A172 (cell line): Measurements from ENCODE around the gene FOLR3. TPM values are rescaled to one million over a fixed set of nuclear protein-coding genes. Genes with fewer than 3 reads are reported as not detected.
"Not testable (repeated sequence)": the region's sequence is repeated elsewhere in the genome, so short reads cannot be mapped to it uniquely, and the experiment has no call there.

Source experiments
- DNase-seq: peaks from one replicate; pipeline ENCODE4 v3.0.0-alpha.2; 2015; ENCODE audit warnings: low spot score
- total RNA-seq: library from RNA; depleted of rRNA; stranded (reverse); fragments of >200 nt; shearing (Covaris generic); gene quantifications from 2 replicates; pipeline ENCODE4 v1.2.3, GENCODE V29; 2014; rRNA removed

FOLR3 gene
- not detected in 2 replicates for total RNA-seq

DNA sequence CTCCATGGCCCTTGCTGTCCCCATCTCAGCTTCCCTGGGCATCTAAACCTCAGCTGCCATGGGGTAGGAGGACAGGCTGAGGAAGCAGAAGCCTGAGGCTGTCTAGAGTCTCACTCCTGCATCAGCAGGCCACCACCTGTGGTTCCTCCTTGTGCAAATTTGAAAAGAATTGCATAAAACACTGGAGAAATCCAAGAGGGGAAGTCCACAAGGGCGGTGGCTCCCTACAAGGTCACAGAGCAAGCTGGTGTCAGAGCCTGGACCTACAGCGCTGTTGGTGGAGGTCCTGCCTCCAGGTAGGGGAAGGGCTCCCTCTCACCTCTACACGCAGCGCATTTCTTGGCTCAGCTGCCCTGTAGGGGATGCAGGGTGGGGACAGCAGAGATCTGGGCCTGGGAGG is at the start of gene FOLR3:
TSS of gene FOLR3 (plus strand) at position 253 of the 400 bp plus-strand sequence. CDS start 228 bp downstream, outside the sequence.
- DNase-seq, result not testable (repeated sequence)

DNA sequence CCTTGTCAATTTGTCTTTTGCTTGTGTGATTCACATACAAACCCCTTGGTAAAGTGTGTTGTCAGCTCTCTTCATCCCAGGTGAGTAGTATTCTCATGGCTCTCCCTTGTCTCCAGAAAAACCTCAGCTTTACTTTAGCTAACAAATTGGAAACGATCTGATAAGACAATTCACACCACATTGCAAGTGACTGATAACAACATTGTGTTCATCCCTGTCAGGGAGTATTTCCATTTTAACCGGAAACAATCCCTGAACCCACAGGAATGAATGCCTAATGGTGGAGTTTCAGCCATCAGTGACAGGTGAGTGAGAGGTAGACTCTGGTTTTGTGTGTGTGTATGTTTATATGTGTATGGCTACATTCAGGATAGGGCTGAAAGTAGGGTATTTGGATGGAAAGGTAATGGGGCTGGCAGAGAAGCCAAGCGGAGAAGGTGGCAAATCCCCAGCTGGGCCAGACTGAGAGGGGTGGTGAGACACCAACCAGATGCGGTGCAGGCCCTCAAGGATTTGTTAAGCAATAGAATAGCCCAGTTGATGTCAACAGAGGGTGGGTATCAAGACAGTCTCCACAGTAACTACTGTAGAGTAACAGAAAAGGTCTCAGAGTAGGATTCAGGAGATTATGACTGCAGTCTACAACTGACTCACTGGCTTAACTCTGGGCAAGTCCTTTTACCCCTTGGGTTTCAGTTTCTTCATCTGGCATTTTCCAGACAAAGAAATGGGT is 47.3 kb upstream of the FOLR3 start:
- DNase-seq, result no peak

DNA sequence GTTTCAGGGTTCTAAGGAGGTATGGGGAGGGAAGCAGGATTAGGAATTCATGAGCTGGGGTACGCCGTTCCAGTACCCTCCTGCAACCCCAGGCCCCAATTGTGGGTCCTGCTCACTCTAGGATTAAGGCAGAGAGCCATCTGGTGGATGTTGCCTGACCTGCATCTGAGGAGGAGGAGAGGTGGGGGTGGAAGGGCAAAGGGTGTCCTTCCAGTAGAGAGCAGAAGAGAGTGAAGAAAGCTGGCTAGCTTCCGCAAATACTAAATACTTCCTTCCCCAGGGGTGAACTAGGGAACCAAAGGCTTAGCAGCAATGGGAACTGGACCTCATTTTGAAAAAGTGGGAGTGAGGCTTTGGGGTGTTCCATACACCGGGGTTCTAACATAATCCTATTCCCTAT is 44.2 kb upstream of the FOLR3 start:
- peak; percentile 55 for DNase-seq

DNA sequence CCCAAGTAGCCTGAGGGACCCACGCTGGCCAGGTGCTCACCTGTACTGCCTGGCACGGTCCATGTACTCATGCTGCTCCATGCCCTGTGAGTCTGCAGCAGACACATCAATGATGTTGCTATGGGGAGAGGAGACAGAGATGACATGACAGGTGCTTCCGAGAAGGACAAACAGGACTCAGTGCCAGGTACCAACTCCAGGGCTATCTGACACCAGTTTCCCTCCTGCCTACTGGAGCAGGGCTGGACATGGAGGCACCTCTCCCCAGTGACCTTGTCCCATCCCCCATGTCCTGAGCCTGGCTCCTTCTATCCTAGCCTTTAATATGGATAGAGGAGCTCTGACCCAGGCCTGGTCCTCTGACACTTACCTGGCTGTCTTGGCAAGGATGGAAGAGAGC is 36.8 kb upstream of the FOLR3 start:
- DNase-seq, result no peak

DNA sequence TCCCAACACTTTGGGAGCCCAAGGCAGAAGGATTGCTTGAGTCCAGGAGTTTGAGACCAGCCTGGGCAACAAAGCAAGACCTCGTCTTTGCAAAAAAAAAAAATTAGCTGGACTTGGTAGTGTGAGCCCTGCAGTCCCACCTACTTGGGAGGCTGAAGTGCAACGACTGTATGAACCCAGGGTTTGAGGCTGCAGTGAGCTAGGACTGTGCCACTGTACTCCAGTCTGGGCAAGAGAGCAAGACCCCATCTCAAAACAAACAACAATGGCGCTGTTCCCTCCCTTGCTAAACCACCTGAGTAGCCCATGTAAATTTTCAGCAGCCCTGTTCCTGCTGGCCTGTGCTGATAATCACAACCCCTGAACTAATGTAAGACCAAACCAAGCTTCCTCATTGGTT is 35.5 kb upstream of the FOLR3 start:
- no peak for DNase-seq

DNA sequence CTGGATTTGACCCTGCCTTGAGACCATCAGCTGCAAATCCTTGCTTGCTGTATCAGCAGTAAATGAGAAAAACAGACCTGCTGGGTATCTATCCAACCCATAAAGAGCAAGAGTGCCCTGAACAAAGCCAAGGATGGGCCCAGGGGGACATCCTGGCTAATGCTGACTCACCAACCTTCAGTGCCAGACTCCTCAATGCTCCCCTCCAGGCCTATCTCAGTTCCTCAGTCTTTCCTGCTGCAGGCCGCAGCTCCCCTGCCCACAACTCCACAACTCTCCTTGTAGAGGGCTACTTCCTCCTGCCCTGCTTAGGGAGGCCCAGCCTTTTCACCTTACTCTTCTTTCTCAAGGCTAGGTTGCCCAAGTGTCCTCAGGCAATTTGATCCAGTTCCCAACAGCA is 35.1 kb upstream of the FOLR3 start:
- no peak for DNase-seq

DNA sequence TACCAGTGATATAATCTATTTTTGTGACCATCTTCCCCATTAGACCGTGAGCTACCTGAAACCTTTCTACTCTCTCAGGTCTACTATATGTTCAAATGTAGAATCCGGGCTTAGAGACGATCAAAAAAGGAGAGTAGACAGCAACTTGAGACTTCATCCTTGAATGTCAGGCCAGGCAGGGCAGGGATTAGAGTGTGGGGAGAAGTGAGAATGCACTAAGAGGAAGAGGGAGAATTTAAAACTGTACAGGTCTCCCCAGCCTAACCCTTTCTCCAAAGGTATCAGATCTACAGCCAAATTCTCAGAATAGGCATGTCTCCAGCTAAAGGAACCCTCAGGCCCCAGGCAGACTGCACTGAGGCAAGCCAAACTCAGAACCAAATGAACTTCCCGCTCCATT is 33.4 kb upstream of the FOLR3 start:
- no peak for DNase-seq

DNA sequence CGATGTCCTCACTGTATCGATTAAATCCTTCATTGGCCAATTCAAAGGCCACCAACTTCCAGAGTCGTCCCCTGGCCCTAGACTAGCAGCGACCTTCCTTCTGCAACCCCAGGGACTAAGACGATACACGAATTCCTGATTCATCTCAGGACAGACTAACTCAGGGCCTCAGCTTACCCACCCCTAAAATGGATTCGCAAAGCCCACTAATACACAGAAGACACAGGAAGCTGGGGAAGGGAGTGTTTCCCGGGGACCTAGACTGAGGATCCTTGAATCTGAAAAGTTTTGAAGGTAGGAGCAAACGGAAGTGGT is 32.9 kb upstream of the FOLR3 start:
- DNase-seq, result no peak

DNA sequence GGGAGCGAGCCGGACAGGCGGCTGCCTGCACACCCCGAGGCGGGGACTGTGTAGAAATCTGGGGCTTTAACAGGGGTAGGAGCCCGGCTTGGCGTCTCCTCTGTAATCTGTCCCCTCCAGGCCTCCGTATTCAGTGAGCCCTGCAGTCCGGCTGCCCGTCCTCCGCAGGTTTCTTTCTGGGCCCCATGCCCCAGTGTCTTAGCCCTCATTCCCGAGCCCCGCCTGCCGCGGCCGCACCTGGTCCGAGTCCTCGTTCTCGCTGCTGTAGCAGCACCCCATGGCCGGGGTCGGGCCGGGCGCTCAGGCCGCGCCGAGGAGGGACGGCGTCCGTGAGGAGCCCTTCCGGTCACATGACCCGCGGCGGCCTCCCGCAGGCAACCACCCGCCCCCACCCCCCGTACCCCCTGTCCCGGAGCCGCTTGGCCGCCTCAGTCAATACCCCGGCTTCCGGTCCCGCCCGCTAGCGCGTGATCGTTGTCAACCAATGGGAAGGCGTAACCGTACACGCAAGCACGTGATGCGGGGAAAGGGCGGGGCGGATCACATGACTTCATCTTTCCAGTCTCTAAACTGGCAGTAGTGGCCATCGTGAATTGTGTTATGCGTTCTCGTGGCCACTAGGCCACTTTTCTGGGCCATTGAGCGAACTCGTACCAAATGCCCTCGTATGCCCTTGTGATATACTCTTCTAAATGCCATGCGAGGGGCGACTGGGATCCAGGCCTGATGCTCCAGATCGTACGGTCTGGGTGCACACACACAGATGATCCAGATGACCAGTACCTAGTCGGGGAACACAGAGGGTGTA is 32.4 kb upstream of the FOLR3 start, which contains the start of gene LAMTOR1:
TSS of gene LAMTOR1 (minus strand) at position 352 of the 808 bp plus-strand sequence. CDS start at position 279, 73 bp downstream.
- peak; percentile 98 for DNase-seq

DNA sequence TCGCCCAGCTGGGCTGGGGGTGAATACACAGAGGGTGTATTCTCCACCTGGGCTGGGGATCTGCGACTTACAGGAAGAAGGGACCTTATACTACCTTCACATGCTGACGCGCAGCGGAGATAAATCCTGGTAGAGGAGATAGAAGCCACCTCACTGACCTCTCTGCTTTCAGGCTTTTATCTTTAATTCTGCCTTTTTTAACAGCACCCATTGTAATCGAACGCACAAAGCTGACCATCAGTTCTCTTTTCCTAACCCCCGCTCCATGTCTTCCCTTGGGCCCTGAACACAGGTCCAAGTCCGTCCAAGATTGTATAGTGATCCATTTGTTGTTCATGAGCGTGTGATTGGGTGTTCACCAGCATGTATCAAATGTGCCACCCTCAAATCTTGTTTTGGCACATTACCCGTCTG is 31.8 kb upstream of the FOLR3 start:
- DNase-seq, result no peak

DNA sequence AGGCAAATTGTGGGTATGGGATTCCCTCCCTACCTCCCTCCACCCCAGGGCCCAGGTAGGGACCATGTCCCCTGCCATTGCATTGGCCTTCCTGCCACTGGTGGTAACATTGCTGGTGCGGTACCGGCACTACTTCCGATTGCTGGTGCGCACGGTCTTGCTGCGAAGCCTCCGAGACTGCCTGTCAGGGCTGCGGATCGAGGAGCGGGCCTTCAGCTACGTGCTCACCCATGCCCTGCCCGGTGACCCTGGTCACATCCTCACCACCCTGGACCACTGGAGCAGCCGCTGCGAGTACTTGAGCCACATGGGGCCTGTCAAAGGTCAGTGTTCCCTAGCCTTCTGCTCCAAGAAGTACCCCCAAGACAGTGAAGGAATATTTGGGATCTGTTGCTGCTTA is 29.6 kb upstream of the FOLR3 start, which contains the start of gene TOMT:
TSS of gene TOMT (plus strand) at position 37 of the 400 bp plus-strand sequence. CDS start at position 65, 28 bp downstream.
- DNase-seq, result no peak

DNA sequence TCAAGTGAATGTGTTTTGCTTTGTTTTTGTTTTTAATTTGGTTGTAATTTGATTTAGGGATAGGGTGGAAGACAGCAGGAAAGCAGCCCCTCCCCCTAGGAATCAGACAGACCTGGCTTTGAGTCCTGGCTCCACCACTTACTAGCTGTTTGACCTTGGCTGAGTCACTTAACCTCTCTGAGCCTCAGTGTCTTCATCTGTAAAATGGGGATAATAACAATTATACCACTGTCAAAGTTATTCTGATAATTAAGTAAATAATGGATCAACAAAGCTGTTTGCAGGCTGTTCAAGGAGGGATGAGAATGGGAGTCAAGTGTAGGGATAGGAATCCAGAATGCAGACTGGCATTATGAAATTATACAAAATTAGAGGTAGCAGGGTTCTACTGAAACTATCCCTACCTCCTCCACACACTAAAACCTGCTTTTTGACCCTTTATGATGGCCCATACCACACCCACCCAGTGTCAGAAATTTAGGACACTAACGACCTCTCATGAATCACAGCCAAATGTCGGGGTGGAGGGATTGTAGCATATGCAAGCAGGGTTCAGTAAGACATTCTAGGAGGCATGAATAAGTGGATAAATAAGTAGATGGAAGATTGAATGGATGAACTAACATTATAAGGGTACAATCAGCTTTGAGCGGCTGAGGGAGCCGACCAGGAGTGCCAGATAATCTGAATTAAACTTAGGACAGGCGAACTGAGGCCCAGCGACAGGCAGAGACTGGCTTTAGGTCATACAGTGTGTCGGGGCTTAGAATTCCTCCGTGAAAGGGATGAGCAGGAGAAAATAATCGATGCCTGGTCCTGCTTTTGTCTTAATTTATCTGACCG is 24.0 kb upstream of the FOLR3 start:
- DNase-seq, result no peak

DNA sequence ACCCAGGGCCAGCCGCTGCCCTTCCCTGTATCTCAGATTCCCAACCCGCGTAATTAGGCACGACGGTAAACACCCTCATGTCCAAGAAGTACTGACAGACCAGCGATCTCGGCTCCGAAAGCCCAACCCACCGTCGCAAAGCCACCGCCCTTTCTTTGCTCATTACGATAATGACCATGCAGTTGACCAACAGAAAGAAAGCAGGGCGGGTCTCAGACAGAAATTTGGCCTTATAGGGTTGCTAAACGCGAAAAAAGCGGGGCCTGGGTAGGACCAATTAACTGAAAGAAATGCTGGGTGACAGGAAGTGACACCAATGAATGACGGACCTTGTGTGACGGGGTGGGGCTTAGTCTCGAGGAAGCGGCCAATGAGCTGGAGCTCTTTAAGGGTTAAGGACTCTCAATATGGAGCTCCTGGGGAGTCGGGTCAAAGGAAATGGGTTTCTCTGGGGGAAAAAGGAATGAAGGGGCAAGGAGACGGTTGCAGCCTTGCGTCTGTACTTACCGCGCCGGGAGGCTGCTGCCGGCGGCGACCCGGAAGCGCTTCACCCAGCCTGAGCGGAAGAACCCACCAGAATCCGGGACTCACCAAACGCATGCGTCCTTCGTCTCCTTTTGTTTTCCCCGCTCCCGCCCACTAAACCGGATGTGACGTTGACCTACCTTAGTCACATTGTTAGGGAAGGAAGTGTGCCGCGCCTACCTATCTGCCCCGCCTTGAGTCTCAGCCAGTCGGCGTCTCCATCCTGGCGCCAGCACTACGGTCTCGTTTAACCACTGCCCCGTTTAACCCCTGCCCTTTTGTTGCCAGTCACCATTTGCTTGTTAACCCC is 23.2 kb upstream of the FOLR3 start, which contains the start of gene ANAPC15:
TSS of gene ANAPC15 (minus strand) at position 553 of the 835 bp plus-strand sequence. CDS start 1,419 bp downstream, outside the sequence.
- DNase-seq, result peak; percentile 100

DNA sequence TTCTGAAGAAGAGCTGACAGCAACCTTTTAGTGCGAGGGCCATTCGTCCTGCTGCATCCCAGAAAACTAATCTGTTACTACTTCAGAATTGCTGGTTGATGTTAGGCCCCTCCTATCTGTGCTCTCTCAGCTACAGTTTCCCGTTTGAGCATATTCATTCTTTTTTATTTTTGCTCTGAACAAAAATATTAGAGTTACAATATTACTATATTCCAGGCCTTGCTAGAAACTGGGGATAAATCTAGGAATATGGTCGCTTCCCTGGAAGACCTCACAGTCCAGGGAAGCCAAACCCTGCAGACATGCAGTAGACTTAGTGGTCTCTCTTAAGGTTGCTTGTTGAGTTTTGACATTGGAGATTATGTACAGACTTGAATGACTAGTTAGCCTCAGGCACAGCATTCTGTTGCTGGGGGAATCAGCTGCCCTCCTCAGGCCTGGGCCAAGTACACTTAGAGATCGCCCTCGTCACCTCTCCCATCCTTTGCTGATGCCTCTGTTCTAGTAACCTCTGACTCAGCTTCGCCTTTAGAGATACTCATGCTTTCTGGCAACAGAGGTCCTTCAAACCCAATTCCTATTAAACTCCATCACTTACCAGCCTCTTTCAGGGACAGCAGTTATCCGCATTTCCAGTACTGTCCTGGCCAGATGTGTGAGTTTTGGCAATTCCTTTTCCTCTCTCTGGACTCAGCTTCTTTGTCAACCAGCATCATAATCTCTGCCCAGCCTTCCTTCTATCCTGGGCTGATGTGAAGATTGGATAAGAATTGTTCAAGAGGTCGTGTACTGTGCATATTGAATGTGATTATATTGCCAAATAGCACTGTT is 22.3 kb upstream of the FOLR3 start:
- peak; percentile 26 for DNase-seq

DNA sequence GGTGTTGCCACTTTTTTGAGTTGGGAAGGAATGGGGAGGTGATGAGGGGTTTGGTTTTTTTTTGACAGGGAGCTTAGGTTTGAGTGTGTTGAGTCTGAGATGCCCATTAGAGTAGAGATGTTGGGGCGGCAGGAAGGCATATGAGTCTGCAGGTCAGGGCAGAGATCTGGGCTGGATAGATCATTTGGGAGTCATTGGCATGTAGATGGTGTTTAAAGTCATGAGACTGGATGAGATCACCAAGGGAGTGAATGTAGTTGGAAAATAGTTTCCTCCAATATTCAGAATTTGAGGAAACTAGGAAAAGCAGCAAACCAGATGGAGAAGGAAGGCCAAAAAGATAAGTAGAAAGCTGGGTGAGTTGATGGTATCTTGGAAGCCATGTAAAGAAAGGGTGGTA is 21.0 kb upstream of the FOLR3 start:
- DNase-seq, result no peak

DNA sequence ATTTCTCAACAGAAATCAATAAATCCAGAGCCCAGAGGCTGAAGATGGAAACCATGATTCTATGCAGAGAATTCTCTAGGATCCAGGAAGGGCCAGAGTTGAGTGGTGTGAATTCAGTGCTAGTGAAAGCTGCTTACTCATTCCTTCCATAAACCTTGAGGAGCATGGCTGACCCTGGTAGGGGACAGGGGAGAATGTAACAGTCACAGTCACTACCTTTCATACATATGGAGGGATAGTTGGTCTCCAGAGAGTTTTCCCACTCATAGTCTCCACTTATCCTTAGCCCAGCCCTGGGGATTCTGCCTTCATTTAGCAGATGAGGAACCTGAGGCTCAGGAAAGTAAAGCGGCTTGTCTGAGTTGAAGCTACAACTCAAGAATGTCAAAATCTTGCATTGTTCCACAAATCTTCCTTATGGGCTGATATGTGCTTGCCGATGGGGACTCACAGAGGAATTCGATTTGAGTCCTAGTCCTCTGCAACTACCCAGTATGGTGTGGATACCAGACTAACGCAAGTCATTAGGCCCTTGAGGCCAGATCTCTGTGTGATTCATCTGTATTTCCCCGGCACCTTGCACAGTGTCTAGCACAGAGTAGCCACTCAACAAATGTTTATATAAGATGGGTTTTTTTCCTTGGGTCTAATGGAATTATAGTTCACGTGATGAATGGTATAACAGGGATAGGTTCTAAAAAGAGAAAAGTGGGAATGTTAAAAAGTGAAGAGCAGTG is 19.3 kb upstream of the FOLR3 start:
- no peak for DNase-seq

DNA sequence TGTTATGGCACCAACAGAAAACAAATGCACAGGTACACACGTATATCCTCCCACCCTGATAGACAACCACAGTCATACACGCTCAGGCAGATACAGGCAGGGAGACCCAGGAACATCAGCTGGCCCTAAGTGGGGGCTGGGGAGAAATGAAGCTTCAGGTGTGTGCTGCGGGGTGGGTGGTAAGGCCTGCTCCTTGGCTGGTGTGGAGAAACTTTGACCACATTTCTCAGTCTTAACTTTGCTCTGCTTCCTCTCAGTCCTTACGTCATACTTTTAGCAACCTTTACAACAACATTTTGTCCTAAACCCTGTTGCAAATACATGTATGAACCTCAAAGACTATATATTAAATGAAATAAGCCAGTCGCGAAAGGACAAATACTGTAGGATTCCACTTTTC is 16.3 kb upstream of the FOLR3 start:
- DNase-seq, result no peak

DNA sequence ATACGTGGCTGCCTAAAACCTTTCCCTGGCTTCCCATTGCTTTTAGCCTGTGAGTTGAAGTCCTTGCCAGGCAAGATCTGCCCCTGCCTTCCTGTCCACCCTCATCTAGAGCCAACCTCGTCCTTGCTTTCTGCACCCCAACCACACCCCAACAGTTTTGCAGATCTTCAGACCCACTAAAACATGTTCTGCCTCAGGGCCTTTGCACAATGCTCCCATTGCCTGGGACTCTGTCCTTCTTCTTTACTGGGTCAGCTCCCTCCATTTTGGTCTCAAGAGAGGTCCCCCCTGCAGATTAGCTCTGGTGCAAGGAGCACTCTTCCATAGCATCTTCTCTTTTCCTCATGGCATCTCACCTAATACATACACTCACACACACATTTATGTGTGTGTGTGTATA is 14.6 kb upstream of the FOLR3 start:
- no peak for DNase-seq

DNA sequence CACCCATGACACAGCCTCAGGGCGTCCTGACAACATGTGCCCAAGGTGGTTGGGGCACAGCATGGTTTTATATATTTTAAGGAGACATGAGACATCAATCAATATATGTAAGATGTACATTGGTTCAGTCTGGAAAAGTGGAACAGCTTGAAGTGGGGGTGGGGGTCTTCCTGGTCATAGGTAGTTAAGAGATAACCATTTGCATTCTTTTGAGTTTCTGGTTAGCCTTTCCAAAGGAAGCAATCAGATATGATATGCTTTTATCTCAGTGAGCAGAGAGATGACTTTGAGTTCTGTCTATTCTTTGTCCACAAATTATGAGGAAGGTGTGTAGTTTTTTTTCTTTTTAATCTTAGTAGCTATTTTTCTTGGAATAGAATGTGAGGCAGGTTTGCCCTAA is 12.9 kb upstream of the FOLR3 start:
- DNase-seq, result no peak
